Measurements from ENCODE around the gene MCOLN1. TPM values are rescaled to one million over a fixed set of nuclear protein-coding genes. Genes with fewer than 3 reads are reported as not detected.
A peak's percentile ranks its signal among the peaks of the same experiment; 100 is the strongest.

The MCOLN1 gene
- total and polyA plus RNA-seq, 9 of the 15 experiments (the other 6 are each of a cell fraction or from before 2014, with no cell fraction given), result 0.25 to 15.4 (median 7.1) TPM

- TF ChIP-seq HDAC3 (IDR thresholded peaks at IDR 0.05; ENCODE audit: borderline replicate concordance, partially characterized antibody), result no peak
- TF ChIP-seq ELF4 (CRISPR knock-in tag; IDR thresholded peaks at IDR 0.05), result 0 out of 2 replicates have a peak, but pooled peaks have one; percentile 57
- TF ChIP-seq PHB (CRISPR knock-in tag; IDR thresholded peaks at IDR 0.05), result 0 out of 2 replicates have a peak, but pooled peaks have one; percentile 76
- TF ChIP-seq MLX (CRISPR knock-in tag; conservative IDR thresholded peaks at IDR 0.05), result no peak
- TF ChIP-seq HDAC2 (IDR thresholded peaks at IDR 0.05), result peak; percentile 65; the same call in 1 of the 2 replicates
- no peak for TF ChIP-seq NR0B1 (IDR thresholded peaks at IDR 0.05; ENCODE audit: partially characterized antibody)
- TF ChIP-seq ZBTB12 (CRISPR knock-in tag; IDR thresholded peaks at IDR 0.05), result peak; percentile 54
- peak; percentile 66 for TF ChIP-seq E2F8 (IDR thresholded peaks at IDR 0.05; ENCODE audit: low read depth, partially characterized antibody)
- no peak for TF ChIP-seq ZNF518B (CRISPR knock-in tag; IDR thresholded peaks at IDR 0.05)
- TF ChIP-seq SP1 (CRISPR knock-in tag; IDR thresholded peaks at IDR 0.05), result peak; percentile 98
- peak; percentile 63; the same call in 1 of the 2 replicates for TF ChIP-seq SMARCE1 (IDR thresholded peaks at IDR 0.05)
- TF ChIP-seq SNAPC5 (CRISPR knock-in tag; IDR thresholded peaks at IDR 0.05), result no peak
These were observed at the start of gene MCOLN1 (continued) for GRCh38 chr19:7522072-7522922.

Data from K562 (cell line).